K562 (cell line): ENCODE measurements around the gene SLC45A3. TPM values are rescaled to one million over a fixed set of nuclear protein-coding genes. Genes with fewer than 3 reads are reported as not detected.

Experiments used
- ATAC-seq: fragments of 200-7000 bp; cut with Tn5 transposase; 3 replicates; pipeline ENCODE4 v1.9.1; 2020; ENCODE audit warnings: moderate library complexity
- BruUV-seq: library from RNA; stranded (reverse); fragments of 400-500 nt; replicated peaks from 2 replicates; lab custom pipeline; 2021; lab: Mats Ljungman, UMichigan
- CTCF ChIA-PET: fragments of 300-600 bp; formaldehyde crosslinking; extraction: SDS; loops from one replicate; lab custom pipeline; 2021; ENCODE audit warnings: low intra/inter-chr PET ratio; lab: Yijun Ruan, JAX
- POLR2A ChIA-PET: fragments of 300-600, 350-650 bp; sonication (Branson Sonifier 250); formaldehyde crosslinking; extraction: SDS; loops from one replicate; lab custom pipeline; 2021; ENCODE audit warnings: antibody characterized with exemption, inconsistent platforms; lab: Yijun Ruan, JAX
- DNase-seq, 4 experiments: peaks; one replicate each; pipeline versions ENCODE4 v3.0.0 to v3.0.0-alpha.2; 2011 to 2018; ENCODE audit warnings: low spot score in 3 of 4, mixed read lengths in 3 of 4; ENCODE audit errors: extremely low read depth in 1 of 4
- FAIRE-seq: peaks from 2 replicates; lab custom pipeline; 2011; peaks lifted over from hg19 to GRCh38; lab: Jason Lieb, UNC
- H2AFZ ChIP-seq: 2 replicates; pipeline ENCODE4 v1.6.0; 2011; ENCODE audit warnings: low read depth, low read length, control low read depth, inconsistent platforms
- H3K27ac ChIP-seq: fragments of 200-600 bp; 3 replicates; pipeline ENCODE4 v1.8.0; 2011; ENCODE audit warnings: low read depth, mild to moderate bottlenecking, control low read depth, inconsistent platforms, low read length, moderate library complexity, mixed read lengths; ENCODE audit errors: extremely low read depth
- H3K27me3 ChIP-seq, 2 experiments: fragments of 300-600 bp in 1 of 2; 2 replicates in 1 of 2; 3 replicates in 1 of 2; pipeline versions ENCODE4 v1.6.0 to v1.8.0; 2011; ENCODE audit warnings: inconsistent platforms in 2 of 2, low read length in 2 of 2, mild to moderate bottlenecking in 1 of 2, mixed read lengths in 1 of 2, moderate library complexity in 1 of 2; ENCODE audit not compliant: control insufficient read depth in 2 of 2, insufficient read depth in 2 of 2
- H3K36me3 ChIP-seq: fragments of 300-600 bp; 3 replicates; pipeline ENCODE4 v1.8.0; 2011; ENCODE audit warnings: mild to moderate bottlenecking, low read length, inconsistent platforms; ENCODE audit not compliant: control insufficient read depth, insufficient read depth
- H3K4me1 ChIP-seq, 2 experiments: fragments of 200-600 bp in 1 of 2; replicated peaks in 1 of 2; 2 replicates in 1 of 2; 3 replicates in 1 of 2; pipeline versions ENCODE4 v1.5.1 to v1.8.0; 2011; ENCODE audit warnings: inconsistent platforms in 2 of 2, low read length in 2 of 2, mild to moderate bottlenecking in 1 of 2, mixed read lengths in 1 of 2, moderate library complexity in 1 of 2; ENCODE audit not compliant: control insufficient read depth in 2 of 2, insufficient read depth in 2 of 2
- H3K4me2 ChIP-seq: 2 replicates; pipeline ENCODE4 v1.6.1; 2011; ENCODE audit warnings: low read length, control low read depth, inconsistent platforms, mixed read lengths; ENCODE audit not compliant: insufficient read depth
- H3K4me3 ChIP-seq: fragments of 200-600 bp; sonication (generic), shearing (Covaris generic); 2 replicates; pipeline ENCODE4 v1.5.1; 2016; ENCODE audit warnings: control low read depth, inconsistent platforms
- H3K79me2 ChIP-seq: fragments of 200-600 bp; 3 replicates; pipeline ENCODE4 v1.8.0; 2011; ENCODE audit warnings: low read length, inconsistent platforms; ENCODE audit not compliant: control insufficient read depth, insufficient read depth
- H3K9ac ChIP-seq, 2 experiments: 2 replicates each; pipeline versions ENCODE4 v1.6.0 to v1.6.1; 2011; ENCODE audit warnings: low read depth in 2 of 2, low read length in 2 of 2, control low read depth in 1 of 2, inconsistent platforms in 1 of 2, mild to moderate bottlenecking in 1 of 2, mixed read lengths in 1 of 2; ENCODE audit not compliant: insufficient read depth in 1 of 2
- H3K9me1 ChIP-seq: one replicate; pipeline ENCODE4 v1.6.0; 2011; ENCODE audit warnings: inconsistent platforms, mild to moderate bottlenecking, low read length, moderate library complexity; ENCODE audit not compliant: control insufficient read depth, insufficient read depth
- H3K9me3 ChIP-seq: replicated peaks from 2 replicates; pipeline ENCODE4 v1.5.1; 2011; ENCODE audit warnings: low read depth, low read length, inconsistent platforms; ENCODE audit not compliant: control insufficient read depth, insufficient read depth
- H4K20me1 ChIP-seq: replicated peaks from 2 replicates; pipeline ENCODE4 v1.6.1; 2011; ENCODE audit warnings: low read length, inconsistent platforms, mixed read lengths; ENCODE audit not compliant: control insufficient read depth, insufficient read depth
- CSDE1 ChIP-seq, 2 experiments: fragments of 450-650 bp; IDR thresholded peaks; 2 replicates each; pipeline ENCODE4 v1.6.1; 2016; ENCODE audit warnings: mild to moderate bottlenecking in 1 of 2
- NR2C1 ChIP-seq, 2 experiments: fragments of 450-650 bp; IDR thresholded peaks; 2 replicates each; pipeline ENCODE4 v1.6.1; 2017; ENCODE audit warnings: mild to moderate bottlenecking in 2 of 2, antibody characterized with exemption in 1 of 2, inconsistent platforms in 1 of 2, missing compliant biosample characterization in 1 of 2, missing genetic modification characterization in 1 of 2
- POLR2AphosphoS5 ChIP-seq: IDR thresholded peaks from 2 replicates; pipeline ENCODE4 v1.6.1; 2011; ENCODE audit warnings: mild to moderate bottlenecking, low read depth, low read length, moderate library complexity; ENCODE audit not compliant: control insufficient read depth, insufficient read depth
- SIN3A ChIP-seq, 2 experiments: fragments of 150-350 bp in 1 of 2; IDR thresholded peaks; 2 replicates each; pipeline ENCODE4 v1.6.1; 2011 to 2016; ENCODE audit warnings: borderline replicate concordance in 2 of 2, low read depth in 2 of 2, low read length in 2 of 2, mild to moderate bottlenecking in 2 of 2, moderate library complexity in 2 of 2; ENCODE audit not compliant: control insufficient read depth in 1 of 2
- ZNF431 ChIP-seq: sonication (generic); formaldehyde crosslinking; IDR thresholded peaks from 2 replicates; pipeline ENCODE4 v1.8.0; 2022; ENCODE audit warnings: mild to moderate bottlenecking, missing genetic modification reagents
- ZNF75A ChIP-seq: fragments of 450-650 bp; formaldehyde crosslinking; IDR thresholded peaks from 2 replicates; pipeline ENCODE4 v1.4.0; 2020; ENCODE audit warnings: mild to moderate bottlenecking
- WGBS: fragments of 100-300 bp; shearing (Covaris generic); methylation state at CpG from one replicate; pipeline ENCODE4 v1.1.6; 2016; ENCODE audit warnings: low coverage, mixed read lengths; ENCODE audit not compliant: insufficient coverage; ENCODE audit errors: missing lambda C conversion rate; 5-methylcytosine and 5-hydroxymethylcytosine counted together
- in situ Hi-C: fragments of 300-500 bp; cut with MboI; formaldehyde crosslinking; loops from 4 replicates; pipeline ENCODE4 v1.15.0; 2018; ENCODE audit warnings: inconsistent platforms, mixed read lengths
- intact Hi-C: fragments of 100-400 bp; cut with micrococcal nuclease; formaldehyde crosslinking; loops from 2 replicates; pipeline ENCODE4 v1.14.2; 2022
- polyA plus RNA-seq, 8 experiments: library from polyadenylated mRNA; depleted of rRNA in 4 of 8; stranded (reverse) in 5 of 8; unstranded in 3 of 8; fragments of >200 nt; fragmentation: Nextera tagmentation in 2 of 8; fragmentation: Illumina TruSeq in 1 of 8; extraction: Ambion mirVana in 2 of 8; extraction: Trizol in 1 of 8; gene quantifications; 2 replicates each; pipeline versions ENCODE4 v1.2.1 to v1.2.3, GENCODE V29; 2011 to 2014; ENCODE audit warnings: inconsistent platforms in 1 of 8, missing spikeins in 1 of 8
- total RNA-seq, 7 experiments: library from RNA; depleted of rRNA in 6 of 7; stranded (reverse); fragments of >200 nt in 6 of 7; fragmentation: Illumina TruSeq in 2 of 7; extraction: Trizol in 2 of 7; gene quantifications; 2 replicates each; pipeline versions ENCODE4 v1.2.1 to v1.2.3, GENCODE V29; 2011 to 2021; ENCODE audit warnings: low replicate concordance in 1 of 7
- TF ChIP-seq, protein P1 (sequence below): fragments of 250-450 bp; sonication (Bioruptor Pico); IDR thresholded peaks from 2 replicates; pipeline ENCODE4 v1.8.0; 2022; ENCODE audit warnings: inconsistent platforms, mild to moderate bottlenecking, moderate library complexity, borderline replicate concordance
- TF ChIP-seq, protein P2 (sequence below): fragments of 250-450 bp; sonication (Bioruptor Pico); IDR thresholded peaks from 2 replicates; pipeline ENCODE4 v1.4.0; 2020; ENCODE audit warnings: mild to moderate bottlenecking, moderate library complexity
- TF ChIP-seq, protein P3 (sequence below): fragments of 250-450 bp; sonication (Bioruptor Pico); IDR thresholded peaks from 2 replicates; pipeline ENCODE4 v1.8.0; 2022; ENCODE audit warnings: moderate library complexity, mild to moderate bottlenecking, inconsistent platforms
- TF ChIP-seq, protein P4 (sequence below): fragments of 250-450 bp; sonication (Bioruptor Pico); IDR thresholded peaks from 2 replicates; pipeline ENCODE4 v1.4.0; 2020; ENCODE audit warnings: mild to moderate bottlenecking

SLC45A3 gene
- total and polyA plus RNA-seq, 9 of the 15 experiments (the other 6 are each of a cell fraction or from before 2014, with no cell fraction given) = 0.06 to 3.3 (median 1.3) TPM

DNA sequence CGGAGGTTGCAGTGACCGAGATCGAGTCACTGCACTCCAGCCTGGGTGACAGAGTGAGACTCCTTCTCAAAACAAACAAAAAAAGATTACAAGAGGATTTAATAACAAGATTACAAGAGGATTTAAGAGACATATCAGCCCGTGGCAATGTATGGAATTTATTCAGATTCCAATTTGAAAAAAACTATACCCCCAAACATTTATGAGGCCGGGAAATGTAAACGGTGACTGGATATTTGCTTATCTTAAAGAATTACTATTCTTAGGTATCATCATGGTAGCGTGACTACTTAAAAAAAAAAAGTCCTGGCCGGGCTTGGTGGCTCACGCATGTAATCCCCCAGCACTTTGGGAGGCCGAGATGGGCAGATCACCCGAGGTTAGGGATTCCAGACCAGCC, 27.3 kb downstream of the SLC45A3 start (continued):
- TF ChIP-seq, protein P1, sequence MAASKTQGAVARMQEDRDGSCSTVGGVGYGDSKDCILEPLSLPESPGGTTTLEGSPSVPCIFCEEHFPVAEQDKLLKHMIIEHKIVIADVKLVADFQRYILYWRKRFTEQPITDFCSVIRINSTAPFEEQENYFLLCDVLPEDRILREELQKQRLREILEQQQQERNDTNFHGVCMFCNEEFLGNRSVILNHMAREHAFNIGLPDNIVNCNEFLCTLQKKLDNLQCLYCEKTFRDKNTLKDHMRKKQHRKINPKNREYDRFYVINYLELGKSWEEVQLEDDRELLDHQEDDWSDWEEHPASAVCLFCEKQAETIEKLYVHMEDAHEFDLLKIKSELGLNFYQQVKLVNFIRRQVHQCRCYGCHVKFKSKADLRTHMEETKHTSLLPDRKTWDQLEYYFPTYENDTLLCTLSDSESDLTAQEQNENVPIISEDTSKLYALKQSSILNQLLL (CRISPR knock-in tag) = no peak
- TF ChIP-seq, protein P2, sequence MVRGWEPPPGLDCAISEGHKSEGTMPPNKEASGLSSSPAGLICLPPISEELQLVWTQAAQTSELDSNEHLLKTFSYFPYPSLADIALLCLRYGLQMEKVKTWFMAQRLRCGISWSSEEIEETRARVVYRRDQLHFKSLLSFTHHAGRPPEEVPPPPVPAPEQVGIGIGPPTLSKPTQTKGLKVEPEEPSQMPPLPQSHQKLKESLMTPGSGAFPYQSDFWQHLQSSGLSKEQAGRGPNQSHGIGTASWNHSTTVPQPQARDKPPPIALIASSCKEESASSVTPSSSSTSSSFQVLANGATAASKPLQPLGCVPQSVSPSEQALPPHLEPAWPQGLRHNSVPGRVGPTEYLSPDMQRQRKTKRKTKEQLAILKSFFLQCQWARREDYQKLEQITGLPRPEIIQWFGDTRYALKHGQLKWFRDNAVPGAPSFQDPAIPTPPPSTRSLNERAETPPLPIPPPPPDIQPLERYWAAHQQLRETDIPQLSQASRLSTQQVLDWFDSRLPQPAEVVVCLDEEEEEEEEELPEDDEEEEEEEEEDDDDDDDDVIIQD = no peak
- TF ChIP-seq POLR2AphosphoS5 (no peak), CSDE1 (IDR thresholded peaks at IDR 0.05) (no peak)

DNA sequence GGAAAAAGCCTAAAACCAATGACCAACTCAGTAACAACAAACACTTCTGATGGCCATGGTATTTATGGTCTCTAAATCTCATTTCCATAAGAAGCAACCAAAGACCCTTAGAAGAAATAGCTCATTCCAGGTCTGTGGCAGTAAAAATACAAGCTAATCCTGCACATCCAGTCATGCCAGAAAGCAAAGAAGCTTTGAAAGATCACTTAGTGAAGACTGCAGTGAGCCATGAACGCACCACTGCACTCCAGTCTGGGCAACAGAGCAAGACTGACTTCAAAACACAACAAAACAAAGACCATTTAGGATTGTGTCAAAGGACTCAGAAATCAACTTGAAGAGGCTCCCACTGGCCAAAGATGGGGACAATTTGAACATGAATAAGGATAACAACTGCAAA, 30.1 kb downstream of the SLC45A3 start:
- POLR2A ChIA-PET = interaction anchor here (1.0 kb wide), 2 partner anchors 19 to 21 kb away, joined by 3 to 5 read pairs; partner anchors contain the start of gene ELK4
- no peaks in the 10 kb centered on the region for H3K9me1 ChIP-seq
- no peak overlapping the region for H3K9ac ChIP-seq
- in situ Hi-C loops = no loop called here
- no peaks in the 10 kb centered on the region for H3K27me3 ChIP-seq
- no TSS peak for BruUV-seq
- ATAC-seq = no peak
- FAIRE-seq = peak; percentile 35
- TF ChIP-seq ZNF431 (CRISPR knock-in tag) = no peak
- TF ChIP-seq NR2C1 (IDR thresholded peaks at IDR 0.05) = no peak
- TF ChIP-seq NR2C1 (tag; IDR thresholded peaks at IDR 0.05) = no peak
- TF ChIP-seq, protein P3, sequence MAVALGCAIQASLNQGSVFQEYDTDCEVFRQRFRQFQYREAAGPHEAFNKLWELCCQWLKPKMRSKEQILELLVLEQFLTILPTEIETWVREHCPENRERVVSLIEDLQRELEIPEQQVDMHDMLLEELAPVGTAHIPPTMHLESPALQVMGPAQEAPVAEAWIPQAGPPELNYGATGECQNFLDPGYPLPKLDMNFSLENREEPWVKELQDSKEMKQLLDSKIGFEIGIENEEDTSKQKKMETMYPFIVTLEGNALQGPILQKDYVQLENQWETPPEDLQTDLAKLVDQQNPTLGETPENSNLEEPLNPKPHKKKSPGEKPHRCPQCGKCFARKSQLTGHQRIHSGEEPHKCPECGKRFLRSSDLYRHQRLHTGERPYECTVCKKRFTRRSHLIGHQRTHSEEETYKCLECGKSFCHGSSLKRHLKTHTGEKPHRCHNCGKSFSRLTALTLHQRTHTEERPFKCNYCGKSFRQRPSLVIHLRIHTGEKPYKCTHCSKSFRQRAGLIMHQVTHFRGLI (CRISPR knock-in tag) = no peak
- no peak for TF ChIP-seq SIN3A (IDR thresholded peaks at IDR 0.05; ENCODE audit: borderline replicate concordance in 2 of 2, control insufficient read depth in 1 of 2, low read depth in 2 of 2, low read length in 2 of 2)
- TF ChIP-seq ZNF75A = no peak
- TF ChIP-seq, protein P4, sequence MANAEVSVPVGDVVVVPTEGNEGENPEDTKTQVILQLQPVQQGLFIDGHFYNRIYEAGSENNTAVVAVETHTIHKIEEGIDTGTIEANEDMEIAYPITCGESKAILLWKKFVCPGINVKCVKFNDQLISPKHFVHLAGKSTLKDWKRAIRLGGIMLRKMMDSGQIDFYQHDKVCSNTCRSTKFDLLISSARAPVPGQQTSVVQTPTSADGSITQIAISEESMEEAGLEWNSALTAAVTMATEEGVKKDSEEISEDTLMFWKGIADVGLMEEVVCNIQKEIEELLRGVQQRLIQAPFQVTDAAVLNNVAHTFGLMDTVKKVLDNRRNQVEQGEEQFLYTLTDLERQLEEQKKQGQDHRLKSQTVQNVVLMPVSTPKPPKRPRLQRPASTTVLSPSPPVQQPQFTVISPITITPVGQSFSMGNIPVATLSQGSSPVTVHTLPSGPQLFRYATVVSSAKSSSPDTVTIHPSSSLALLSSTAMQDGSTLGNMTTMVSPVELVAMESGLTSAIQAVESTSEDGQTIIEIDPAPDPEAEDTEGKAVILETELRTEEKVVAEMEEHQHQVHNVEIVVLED = no peak
- TF ChIP-seq, all 486 proteins: peak for 0
- Histone ChIP-seq H3K9me3 (no peaks in the 10 kb centered on the region), H3K4me3 (no peak overlapping the region), H2AFZ (no peak overlapping the region), H3K36me3 (no peaks in the 10 kb centered on the region), H4K20me1 (no peaks in the 10 kb centered on the region), H3K27ac (no peak overlapping the region), H3K4me2 (no peak overlapping the region), H3K79me2 (no peaks in the 10 kb centered on the region), H3K4me1 (peaks cover 6 to 8% of the 10 kb centered on the region in 2 experiments; a peak in 4 of 5 replicates)
- 0% methylated on average over 1 of the region's 1 CpG for WGBS
- intact Hi-C loops = no loop called here
- no peak for DNase-seq
- CTCF ChIA-PET = no interaction called here
